HCT116 (cell line): ENCODE results near the gene ZNF79.

Experiments used
- JUND ChIP-seq: IDR thresholded peaks from 2 replicates; pipeline ENCODE4 v1.6.1; 2012
- POLR2A ChIP-seq: IDR thresholded peaks from 2 replicates; pipeline ENCODE4 v1.7.0; 2011; ENCODE audit warnings: borderline replicate concordance; ENCODE audit not compliant: insufficient read depth, insufficient read length; ENCODE audit errors: extremely low read depth
- ZNF274 ChIP-seq: fragments of 200-500 bp; sonication (Bioruptor generic); IDR thresholded peaks from 2 replicates; pipeline ENCODE4 v1.6.1; 2014; ENCODE audit warnings: mild to moderate bottlenecking, low read depth, low read length, inconsistent platforms
- TF ChIP-seq, protein P1 (sequence below): IDR thresholded peaks from 2 replicates; pipeline ENCODE4 v1.6.1; 2011; ENCODE audit warnings: mild to moderate bottlenecking, low read length, moderate library complexity; ENCODE audit not compliant: insufficient replicate concordance; ENCODE audit errors: extremely low read depth
- TF ChIP-seq, protein P2 (sequence below), 3 experiments: fragments of 200-600 bp in 1 of 3; sonication (generic) in 1 of 3; IDR thresholded peaks in 2 of 3; conservative IDR thresholded peaks in 1 of 3; 2 replicates each; pipeline ENCODE4 v1.5.1; 2012 to 2017; ENCODE audit warnings: low read depth in 2 of 3, low read length in 2 of 3, antibody characterized with exemption in 1 of 3, borderline replicate concordance in 1 of 3, control low read depth in 1 of 3, mild to moderate bottlenecking in 1 of 3, mixed read lengths in 1 of 3, mixed run types in 1 of 3, moderate library complexity in 1 of 3; ENCODE audit not compliant: insufficient read depth in 1 of 3

GRCh38 chr9:127437497-127438264, 13.5 kb downstream of the ZNF79 start:
- TF ChIP-seq, protein P1, sequence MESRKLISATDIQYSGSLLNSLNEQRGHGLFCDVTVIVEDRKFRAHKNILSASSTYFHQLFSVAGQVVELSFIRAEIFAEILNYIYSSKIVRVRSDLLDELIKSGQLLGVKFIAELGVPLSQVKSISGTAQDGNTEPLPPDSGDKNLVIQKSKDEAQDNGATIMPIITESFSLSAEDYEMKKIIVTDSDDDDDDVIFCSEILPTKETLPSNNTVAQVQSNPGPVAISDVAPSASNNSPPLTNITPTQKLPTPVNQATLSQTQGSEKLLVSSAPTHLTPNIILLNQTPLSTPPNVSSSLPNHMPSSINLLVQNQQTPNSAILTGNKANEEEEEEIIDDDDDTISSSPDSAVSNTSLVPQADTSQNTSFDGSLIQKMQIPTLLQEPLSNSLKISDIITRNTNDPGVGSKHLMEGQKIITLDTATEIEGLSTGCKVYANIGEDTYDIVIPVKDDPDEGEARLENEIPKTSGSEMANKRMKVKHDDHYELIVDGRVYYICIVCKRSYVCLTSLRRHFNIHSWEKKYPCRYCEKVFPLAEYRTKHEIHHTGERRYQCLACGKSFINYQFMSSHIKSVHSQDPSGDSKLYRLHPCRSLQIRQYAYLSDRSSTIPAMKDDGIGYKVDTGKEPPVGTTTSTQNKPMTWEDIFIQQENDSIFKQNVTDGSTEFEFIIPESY = no peak
- TF ChIP-seq POLR2A (no peak), ZNF274 (no peak), JUND (no peak)
- TF ChIP-seq, protein P2, sequence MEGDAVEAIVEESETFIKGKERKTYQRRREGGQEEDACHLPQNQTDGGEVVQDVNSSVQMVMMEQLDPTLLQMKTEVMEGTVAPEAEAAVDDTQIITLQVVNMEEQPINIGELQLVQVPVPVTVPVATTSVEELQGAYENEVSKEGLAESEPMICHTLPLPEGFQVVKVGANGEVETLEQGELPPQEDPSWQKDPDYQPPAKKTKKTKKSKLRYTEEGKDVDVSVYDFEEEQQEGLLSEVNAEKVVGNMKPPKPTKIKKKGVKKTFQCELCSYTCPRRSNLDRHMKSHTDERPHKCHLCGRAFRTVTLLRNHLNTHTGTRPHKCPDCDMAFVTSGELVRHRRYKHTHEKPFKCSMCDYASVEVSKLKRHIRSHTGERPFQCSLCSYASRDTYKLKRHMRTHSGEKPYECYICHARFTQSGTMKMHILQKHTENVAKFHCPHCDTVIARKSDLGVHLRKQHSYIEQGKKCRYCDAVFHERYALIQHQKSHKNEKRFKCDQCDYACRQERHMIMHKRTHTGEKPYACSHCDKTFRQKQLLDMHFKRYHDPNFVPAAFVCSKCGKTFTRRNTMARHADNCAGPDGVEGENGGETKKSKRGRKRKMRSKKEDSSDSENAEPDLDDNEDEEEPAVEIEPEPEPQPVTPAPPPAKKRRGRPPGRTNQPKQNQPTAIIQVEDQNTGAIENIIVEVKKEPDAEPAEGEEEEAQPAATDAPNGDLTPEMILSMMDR (IDR thresholded peaks at IDR 0.05 in 2 of 3, conservative IDR thresholded peaks at IDR 0.05 in 1 of 3; ENCODE audit: borderline replicate concordance in 1 of 3, insufficient read depth in 1 of 3, low read depth in 2 of 3, low read length in 2 of 3) = peak in 1 of 3 experiments; percentile 23; a peak in 2 of 6 replicates
